Fibroblast of the aortic adventitia (primary cell): ENCODE results near the gene DDAH2. TPM values are rescaled to one million over a fixed set of nuclear protein-coding genes. Genes with fewer than 3 reads are reported as not detected.

Experiments
- DNase-seq: peaks from one replicate; pipeline ENCODE4 v3.0.0-alpha.2; 2010; ENCODE audit warnings: low read depth
- H3K4me3 ChIP-seq: 2 replicates; pipeline ENCODE4 v1.5.1; 2011; ENCODE audit warnings: low read depth, mild to moderate bottlenecking, control low read depth, low read length, moderate library complexity
- total RNA-seq: library from RNA; depleted of rRNA; stranded (reverse); fragments of >200 nt; gene quantifications from 2 replicates; pipeline ENCODE4 v1.2.3, GENCODE V29; 2012; ENCODE audit warnings: low replicate concordance
- TF ChIP-seq, protein P1 (sequence below): IDR thresholded peaks from 2 replicates; pipeline ENCODE4 v1.5.1; 2011; ENCODE audit warnings: mild to moderate bottlenecking, low read length, control low read depth, inconsistent platforms; ENCODE audit not compliant: insufficient read depth

Gene DDAH2
- total RNA-seq, 1 donor: 70.5 TPM

DNA sequence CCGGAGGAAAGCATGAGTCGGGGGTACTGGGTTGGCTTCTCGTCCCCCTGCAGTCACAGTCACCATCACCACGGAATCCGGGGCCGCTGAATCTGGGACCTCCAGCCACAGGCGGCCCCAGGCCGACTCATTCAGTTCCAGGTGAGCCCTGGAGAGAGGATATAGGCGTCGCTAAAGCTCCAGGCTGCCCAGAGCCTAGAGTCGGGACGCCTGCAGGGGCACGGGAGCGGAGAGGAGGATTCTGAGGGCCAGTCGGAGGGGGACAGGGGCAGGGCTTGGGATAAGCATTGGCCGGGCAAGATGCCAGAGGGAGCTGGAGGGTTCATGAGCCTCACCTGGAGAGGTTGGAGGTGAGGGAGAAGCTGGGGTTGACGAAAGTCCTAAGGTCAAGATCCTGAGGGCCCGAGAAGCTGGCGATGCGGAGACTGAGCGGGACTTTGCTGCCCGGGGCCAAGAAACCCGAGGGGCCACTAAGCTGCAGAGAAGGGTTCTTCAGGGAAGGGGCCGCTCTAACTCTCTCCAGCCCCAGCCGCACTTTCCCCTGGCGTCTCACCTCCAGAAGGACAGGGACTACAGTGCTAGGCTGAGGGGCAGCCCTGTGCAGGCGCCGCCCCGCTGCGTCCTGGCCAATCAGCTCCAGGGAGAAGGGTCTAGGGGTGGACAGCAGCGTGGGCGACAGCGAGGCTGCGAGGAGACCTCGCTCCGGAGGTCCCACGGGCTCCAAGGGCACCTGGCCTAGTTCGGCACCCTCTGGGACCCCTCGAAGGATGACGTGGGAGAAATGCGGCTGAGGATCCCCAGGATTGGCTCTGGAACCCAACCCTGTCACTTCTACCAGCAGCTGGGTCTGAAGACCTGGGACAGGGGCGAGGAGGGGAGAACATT is 37.1 kb upstream of the DDAH2 start:
- H3K4me3 ChIP-seq: peak overlapping the region; percentile 41
- TF ChIP-seq, protein P1, sequence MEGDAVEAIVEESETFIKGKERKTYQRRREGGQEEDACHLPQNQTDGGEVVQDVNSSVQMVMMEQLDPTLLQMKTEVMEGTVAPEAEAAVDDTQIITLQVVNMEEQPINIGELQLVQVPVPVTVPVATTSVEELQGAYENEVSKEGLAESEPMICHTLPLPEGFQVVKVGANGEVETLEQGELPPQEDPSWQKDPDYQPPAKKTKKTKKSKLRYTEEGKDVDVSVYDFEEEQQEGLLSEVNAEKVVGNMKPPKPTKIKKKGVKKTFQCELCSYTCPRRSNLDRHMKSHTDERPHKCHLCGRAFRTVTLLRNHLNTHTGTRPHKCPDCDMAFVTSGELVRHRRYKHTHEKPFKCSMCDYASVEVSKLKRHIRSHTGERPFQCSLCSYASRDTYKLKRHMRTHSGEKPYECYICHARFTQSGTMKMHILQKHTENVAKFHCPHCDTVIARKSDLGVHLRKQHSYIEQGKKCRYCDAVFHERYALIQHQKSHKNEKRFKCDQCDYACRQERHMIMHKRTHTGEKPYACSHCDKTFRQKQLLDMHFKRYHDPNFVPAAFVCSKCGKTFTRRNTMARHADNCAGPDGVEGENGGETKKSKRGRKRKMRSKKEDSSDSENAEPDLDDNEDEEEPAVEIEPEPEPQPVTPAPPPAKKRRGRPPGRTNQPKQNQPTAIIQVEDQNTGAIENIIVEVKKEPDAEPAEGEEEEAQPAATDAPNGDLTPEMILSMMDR: no peak
- no peak for DNase-seq

DNA sequence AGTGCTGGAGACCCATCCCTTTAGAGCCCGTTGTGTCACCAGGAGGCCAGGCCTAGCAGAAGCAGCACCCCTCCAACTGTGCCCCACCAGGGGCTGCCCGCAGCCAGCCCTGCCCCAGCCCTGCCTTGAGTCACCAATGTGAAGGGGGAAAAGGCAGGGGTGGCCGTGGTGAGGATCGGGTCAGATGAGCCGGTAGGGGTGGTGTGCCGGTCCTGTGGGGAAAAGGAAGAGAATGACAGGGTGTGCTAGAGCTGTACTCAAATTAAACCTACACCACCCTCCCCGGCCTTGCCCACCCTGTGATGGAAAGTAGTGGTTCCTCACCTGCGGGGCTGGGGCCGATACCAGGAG is 36.4 kb upstream of the DDAH2 start:
- DNase-seq: no peak
- H3K4me3 ChIP-seq: no peak overlapping the region
- TF ChIP-seq, protein P1: no peak

DNA sequence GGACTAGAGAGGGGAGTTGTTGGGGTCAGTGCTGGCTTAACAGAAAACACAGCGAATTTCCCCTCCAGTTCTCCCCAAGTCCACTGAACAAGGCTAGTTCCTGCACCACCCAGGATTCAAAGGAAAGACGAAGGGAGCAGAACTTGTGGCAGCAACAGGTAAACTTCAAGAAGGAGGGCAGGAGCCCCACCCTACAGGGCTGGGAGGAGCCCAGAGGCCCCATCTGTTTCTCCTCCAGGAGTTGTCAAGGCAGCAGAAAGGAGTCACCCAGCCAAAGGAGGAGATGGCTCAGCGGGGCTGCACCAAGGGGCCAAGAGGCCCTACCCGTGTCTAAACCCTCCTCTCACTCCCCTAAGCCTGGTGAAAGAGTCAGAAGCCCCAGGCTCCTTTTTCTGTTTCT is 35.1 kb upstream of the DDAH2 start:
- TF ChIP-seq, protein P1: no peak
- DNase-seq: no peak
- no peak overlapping the region for H3K4me3 ChIP-seq

DNA sequence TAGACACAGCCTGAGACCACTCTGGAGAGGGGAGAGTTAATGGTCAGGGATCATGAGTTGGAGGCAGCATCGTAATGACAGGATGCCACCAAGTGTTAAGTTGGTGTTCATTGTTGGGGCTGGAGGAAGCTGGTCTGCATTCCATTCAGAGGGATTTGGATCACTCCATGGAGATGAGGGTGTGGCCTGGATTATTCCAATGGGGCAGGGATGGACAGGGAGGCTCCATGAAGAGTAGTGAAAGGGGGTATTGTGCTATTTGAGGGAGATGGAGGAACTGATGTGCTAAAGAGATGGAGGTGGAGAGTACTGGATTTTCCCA is 34.5 kb upstream of the DDAH2 start:
- TF ChIP-seq, protein P1: no peak
- DNase-seq: peak; percentile 76

DNA sequence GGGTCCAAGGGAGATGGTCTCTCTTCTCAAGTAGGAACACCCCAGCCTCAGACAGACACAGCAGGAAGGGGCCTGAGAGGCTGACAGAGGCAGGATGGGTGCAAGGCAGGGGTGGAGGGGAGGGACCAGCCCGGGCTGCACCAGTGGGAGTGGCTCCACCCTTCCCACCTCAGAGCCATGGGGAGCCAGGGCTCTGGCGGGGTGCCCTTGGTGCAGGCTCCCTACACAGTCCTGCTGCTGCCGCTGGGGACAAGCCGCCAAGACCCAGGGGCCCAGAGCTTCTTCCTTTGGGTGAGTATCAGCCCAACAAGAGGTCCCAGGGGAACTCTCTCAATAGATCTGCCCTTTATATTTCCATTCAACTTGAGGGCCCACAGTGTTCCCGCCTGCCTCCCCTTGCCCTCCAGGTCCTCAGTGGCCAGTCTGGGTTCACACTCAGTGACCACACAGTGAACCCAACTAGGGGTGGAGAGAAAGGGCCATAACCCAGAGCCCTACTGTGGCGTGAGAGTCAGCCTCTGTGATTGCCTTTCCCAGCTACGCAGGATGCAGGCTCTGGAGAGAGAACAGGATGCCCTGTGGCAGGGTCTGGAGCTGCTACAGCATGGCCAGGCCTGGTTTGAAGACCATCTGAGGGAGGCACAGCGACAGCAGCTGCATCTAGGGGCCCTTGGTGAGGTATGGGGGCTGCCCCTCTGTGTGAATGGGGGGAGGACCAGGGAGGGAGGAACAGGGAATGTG is 33.9 kb upstream of the DDAH2 start:
- TF ChIP-seq, protein P1: no peak
- DNase-seq: no peak
- no peak overlapping the region for H3K4me3 ChIP-seq

More for the DNA sequence above, 34.5 kb upstream of the DDAH2 start:
- H3K4me3 ChIP-seq: no peak overlapping the region

DNA sequence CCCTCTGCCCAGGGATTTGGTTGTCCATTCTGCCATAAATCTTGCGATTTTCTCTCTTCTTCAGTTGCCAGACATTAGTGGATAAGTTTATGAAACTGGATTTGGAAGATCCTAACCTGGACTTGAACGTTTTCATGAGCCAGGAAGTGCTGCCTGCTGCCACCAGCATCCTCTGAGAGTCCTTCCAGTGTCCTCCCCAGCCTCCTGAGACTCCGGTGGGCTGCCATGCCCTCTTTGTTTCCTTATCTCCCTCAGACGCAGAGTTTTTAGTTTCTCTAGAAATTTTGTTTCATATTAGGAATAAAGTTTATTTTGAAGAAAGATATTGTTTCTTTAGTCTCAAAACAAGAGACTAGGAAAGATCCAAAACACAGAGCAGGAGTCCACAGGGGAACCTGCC is 33.3 kb upstream of the DDAH2 start, which contains the start of gene SAPCD1:
Gene SAPCD1 (plus strand): TSS at position 301 of the 400 bp plus-strand sequence. CDS start 399 bp downstream, outside the sequence.
- TF ChIP-seq, protein P1: no peak
- no peak within 1 kb of the TSS for H3K4me3 ChIP-seq
- no peak for DNase-seq
